ENCODE results near the gene CCDC192.

Gene CCDC192

DNA sequence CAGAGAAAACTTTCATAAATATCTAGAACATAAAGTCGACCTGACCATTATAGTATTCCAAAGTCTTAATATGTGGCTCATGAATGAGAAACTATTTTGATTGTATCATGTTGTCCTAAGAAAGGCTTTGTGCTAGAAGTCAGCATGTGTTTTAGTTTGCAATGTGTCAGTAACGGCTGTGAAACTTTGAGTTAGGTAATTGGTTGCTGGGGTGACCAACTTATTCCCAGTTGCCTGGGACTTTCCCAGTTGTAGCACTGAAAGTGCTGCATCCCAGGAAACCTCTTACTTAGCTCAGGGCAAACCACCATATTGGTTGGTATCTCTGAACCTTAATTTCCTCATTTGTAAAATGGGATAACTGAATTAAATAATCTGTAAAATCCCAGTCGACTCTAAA lies 265.8 kb downstream of the CCDC192 start:
- Histone ChIP-seq H4K91ac (ENCODE audit: low read length) (no peak overlapping the region), H2BK120ac (ENCODE audit: low read depth, low read length) (no peak overlapping the region), H3K79me1 (replicated peaks; ENCODE audit: low read length, poor library complexity, severe bottlenecking) (no peaks in the 10 kb centered on the region), H3K18ac (ENCODE audit: low read depth in 1 of 2, low read length in 2 of 2) (no peak overlapping the region), H3K27ac (ENCODE audit: low read length, poor library complexity, severe bottlenecking) (no peak overlapping the region), H2AFZ (ENCODE audit: low read depth, low read length) (no peak overlapping the region), H3K14ac (ENCODE audit: low read length in 2 of 2) (no peak overlapping the region), H2AK5ac (ENCODE audit: low read length, severe bottlenecking) (no peak overlapping the region), H3K4me1 (ENCODE audit: control insufficient read depth, insufficient read depth, low read depth, low read length) (no peaks in the 10 kb centered on the region), H3K9ac (ENCODE audit: low read length) (no peak overlapping the region), H2BK15ac (ENCODE audit: low read depth, poor library complexity, severe bottlenecking) (no peak overlapping the region), H3K4me2 (ENCODE audit: low read length, poor library complexity, severe bottlenecking) (no peak overlapping the region), H2BK12ac (ENCODE audit: low read length in 2 of 2) (no peak overlapping the region), H2BK5ac (ENCODE audit: low read depth, low read length, poor library complexity, severe bottlenecking) (no peak overlapping the region), H3K4ac (ENCODE audit: low read depth in 1 of 2, low read length in 2 of 2) (no peak overlapping the region), H3K4me3 (ENCODE audit: insufficient read depth in 1 of 2, low read depth in 1 of 2, low read length in 2 of 2) (no peak overlapping the region), H3K36me3 (ENCODE audit: control insufficient read depth in 1 of 2, insufficient read depth in 2 of 2, low read depth in 1 of 2, low read length in 2 of 2) (peaks cover 7 to 9% of the 10 kb centered on the region in 2 experiments), H3K27me3 (ENCODE audit: control insufficient read depth in 1 of 2, insufficient read depth in 1 of 2, low read length in 2 of 2) (no peaks in the 10 kb centered on the region), H3K23ac (ENCODE audit: low read length in 2 of 2) (no peak overlapping the region), H3K9me3 (ENCODE audit: control insufficient read depth, low read length) (no peaks in the 10 kb centered on the region), H4K8ac (ENCODE audit: low read length) (no peak overlapping the region)
- DNase-seq: no peak
- 94% methylated on average over 2 of the region's 3 CpGs for WGBS

DNA sequence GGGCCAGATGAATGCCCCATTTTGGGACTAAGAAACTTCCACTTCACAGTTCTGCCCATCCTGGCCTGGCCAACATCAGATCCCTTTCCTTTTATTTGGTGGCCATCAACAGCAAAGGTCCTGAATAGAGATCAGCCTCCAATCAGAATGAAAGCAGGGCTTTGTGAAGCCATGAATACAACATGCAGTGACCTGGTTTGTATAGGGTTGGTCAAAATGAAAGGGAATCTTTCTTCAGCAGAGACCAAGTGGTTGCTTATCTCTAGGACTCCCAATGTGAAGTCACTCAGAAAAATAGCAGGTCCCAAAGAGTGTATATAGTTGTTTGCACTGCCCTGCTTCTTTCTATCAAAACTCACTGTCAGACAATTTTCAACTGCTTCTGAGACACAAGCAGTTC lies 266.5 kb downstream of the CCDC192 start:
- no peak overlapping the region for H4K91ac ChIP-seq (ENCODE audit: low read length)
- H3K27me3 ChIP-seq (ENCODE audit: control insufficient read depth in 1 of 2, insufficient read depth in 1 of 2, low read length in 2 of 2): no peaks in the 10 kb centered on the region
- no peak overlapping the region for H3K4me2 ChIP-seq (ENCODE audit: low read length, poor library complexity, severe bottlenecking)
- no peaks in the 10 kb centered on the region for H3K9me3 ChIP-seq (ENCODE audit: control insufficient read depth, low read length)
- no peak overlapping the region for H2BK5ac ChIP-seq (ENCODE audit: low read depth, low read length, poor library complexity, severe bottlenecking)
- no peak overlapping the region for H2BK12ac ChIP-seq (ENCODE audit: low read length in 2 of 2)
- no peaks in the 10 kb centered on the region for H3K79me1 ChIP-seq (replicated peaks; ENCODE audit: low read length, poor library complexity, severe bottlenecking)
- H2AFZ ChIP-seq (ENCODE audit: low read depth, low read length): no peak overlapping the region
- no peak overlapping the region for H2BK15ac ChIP-seq (ENCODE audit: low read depth, poor library complexity, severe bottlenecking)
- no peak overlapping the region for H3K4me3 ChIP-seq (ENCODE audit: insufficient read depth in 1 of 2, low read depth in 1 of 2, low read length in 2 of 2)
- no peak overlapping the region for H3K9ac ChIP-seq (ENCODE audit: low read length)
- H2AK5ac ChIP-seq (ENCODE audit: low read length, severe bottlenecking): no peak overlapping the region
- H3K23ac ChIP-seq (ENCODE audit: low read length in 2 of 2): no peak overlapping the region
- peaks cover 7 to 9% of the 10 kb centered on the region in 2 experiments for H3K36me3 ChIP-seq (ENCODE audit: control insufficient read depth in 1 of 2, insufficient read depth in 2 of 2, low read depth in 1 of 2, low read length in 2 of 2)
- no peak overlapping the region for H4K8ac ChIP-seq (ENCODE audit: low read length)
- no peak for DNase-seq
- H3K18ac ChIP-seq (ENCODE audit: low read depth in 1 of 2, low read length in 2 of 2): no peak overlapping the region
- no peak overlapping the region for H2BK120ac ChIP-seq (ENCODE audit: low read depth, low read length)
- H3K27ac ChIP-seq (ENCODE audit: low read length, poor library complexity, severe bottlenecking): no peak overlapping the region
- no peak overlapping the region for H3K14ac ChIP-seq (ENCODE audit: low read length in 2 of 2)
- no peak overlapping the region for H3K4ac ChIP-seq (ENCODE audit: low read depth in 1 of 2, low read length in 2 of 2)
- no peaks in the 10 kb centered on the region for H3K4me1 ChIP-seq (ENCODE audit: control insufficient read depth, insufficient read depth, low read depth, low read length)

DNA sequence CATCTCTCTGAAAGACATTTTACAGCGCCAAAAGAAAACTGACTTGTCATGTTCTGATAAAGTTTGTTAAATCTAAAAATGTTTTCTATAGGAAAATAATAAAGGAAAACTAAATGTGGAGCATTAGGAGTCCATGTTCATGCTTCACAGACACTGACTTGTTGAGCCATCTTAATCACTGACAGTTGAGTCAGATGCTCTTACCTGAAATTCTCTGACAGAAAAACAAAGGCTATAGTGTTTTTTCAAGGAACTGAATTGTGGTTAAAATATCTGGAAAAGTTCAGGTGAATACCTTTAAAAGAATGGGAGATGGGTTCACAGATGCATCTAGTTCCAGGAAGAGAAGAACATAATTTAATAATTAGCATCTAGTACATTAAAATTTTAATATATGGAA lies 266.9 kb downstream of the CCDC192 start:
- Histone ChIP-seq H3K4me3 (ENCODE audit: insufficient read depth in 1 of 2, low read depth in 1 of 2, low read length in 2 of 2) (no peak overlapping the region), H3K9ac (ENCODE audit: low read length) (no peak overlapping the region), H2BK5ac (ENCODE audit: low read depth, low read length, poor library complexity, severe bottlenecking) (no peak overlapping the region), H3K9me3 (ENCODE audit: control insufficient read depth, low read length) (no peaks in the 10 kb centered on the region), H3K36me3 (ENCODE audit: control insufficient read depth in 1 of 2, insufficient read depth in 2 of 2, low read depth in 1 of 2, low read length in 2 of 2) (peaks cover 7 to 9% of the 10 kb centered on the region in 2 experiments), H2AK5ac (ENCODE audit: low read length, severe bottlenecking) (no peak overlapping the region), H2BK15ac (ENCODE audit: low read depth, poor library complexity, severe bottlenecking) (no peak overlapping the region), H3K18ac (ENCODE audit: low read depth in 1 of 2, low read length in 2 of 2) (no peak overlapping the region), H3K27ac (ENCODE audit: low read length, poor library complexity, severe bottlenecking) (no peak overlapping the region), H2BK120ac (ENCODE audit: low read depth, low read length) (no peak overlapping the region), H3K4me1 (ENCODE audit: control insufficient read depth, insufficient read depth, low read depth, low read length) (no peaks in the 10 kb centered on the region), H2AFZ (ENCODE audit: low read depth, low read length) (no peak overlapping the region), H3K4me2 (ENCODE audit: low read length, poor library complexity, severe bottlenecking) (no peak overlapping the region), H4K8ac (ENCODE audit: low read length) (no peak overlapping the region), H3K14ac (ENCODE audit: low read length in 2 of 2) (no peak overlapping the region), H3K79me1 (replicated peaks; ENCODE audit: low read length, poor library complexity, severe bottlenecking) (no peaks in the 10 kb centered on the region), H3K27me3 (ENCODE audit: control insufficient read depth in 1 of 2, insufficient read depth in 1 of 2, low read length in 2 of 2) (no peaks in the 10 kb centered on the region), H3K4ac (ENCODE audit: low read depth in 1 of 2, low read length in 2 of 2) (no peak overlapping the region), H4K91ac (ENCODE audit: low read length) (no peak overlapping the region), H2BK12ac (ENCODE audit: low read length in 2 of 2) (no peak overlapping the region), H3K23ac (ENCODE audit: low read length in 2 of 2) (no peak overlapping the region)
- DNase-seq: no peak
- no CpG with 5 or more reads among the region's 1 CpG for WGBS

DNA sequence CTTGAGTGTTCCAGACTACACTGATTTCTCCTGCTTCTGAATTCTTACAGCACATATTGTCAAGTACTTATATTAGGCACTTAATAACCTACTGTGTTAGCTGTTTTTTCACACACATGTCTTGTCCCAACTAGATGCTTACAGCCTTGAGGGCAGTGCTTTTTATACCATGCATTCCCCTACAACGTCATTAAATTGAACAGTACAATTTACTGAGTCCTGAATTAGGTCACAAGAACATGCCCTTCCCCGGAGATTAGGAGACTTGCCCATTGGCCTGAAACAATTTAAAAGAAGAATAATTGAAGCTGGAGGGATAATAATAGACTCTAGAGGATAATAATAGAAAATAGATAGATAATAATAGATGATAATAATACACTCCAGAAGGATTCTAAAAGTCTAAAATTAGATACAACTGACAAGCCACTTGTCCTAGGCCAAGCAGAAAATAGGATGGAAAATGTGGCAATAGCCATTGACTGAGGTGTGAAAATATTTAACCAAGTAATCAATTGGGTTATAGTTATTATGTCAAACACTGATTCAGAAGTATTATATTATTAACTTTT lies 267.7 kb downstream of the CCDC192 start:
- 80% methylated on average over 1 of the region's 2 CpGs for WGBS
- Histone ChIP-seq H3K4me3 (ENCODE audit: insufficient read depth in 1 of 2, low read depth in 1 of 2, low read length in 2 of 2) (no peak overlapping the region), H3K4me2 (ENCODE audit: low read length, poor library complexity, severe bottlenecking) (no peak overlapping the region)

More for the DNA sequence above, 267.7 kb downstream of the CCDC192 start:
- Histone ChIP-seq H2BK5ac (ENCODE audit: low read depth, low read length, poor library complexity, severe bottlenecking) (no peak overlapping the region), H3K18ac (ENCODE audit: low read depth in 1 of 2, low read length in 2 of 2) (no peak overlapping the region), H3K36me3 (ENCODE audit: control insufficient read depth in 1 of 2, insufficient read depth in 2 of 2, low read depth in 1 of 2, low read length in 2 of 2) (peaks cover 6% of the 10 kb centered on the region in 2 experiments), H2BK15ac (ENCODE audit: low read depth, poor library complexity, severe bottlenecking) (no peak overlapping the region), H3K23ac (ENCODE audit: low read length in 2 of 2) (no peak overlapping the region), H2BK12ac (ENCODE audit: low read length in 2 of 2) (no peak overlapping the region), H2BK120ac (ENCODE audit: low read depth, low read length) (no peak overlapping the region), H3K79me1 (replicated peaks; ENCODE audit: low read length, poor library complexity, severe bottlenecking) (no peaks in the 10 kb centered on the region), H3K9ac (ENCODE audit: low read length) (no peak overlapping the region), H3K27ac (ENCODE audit: low read length, poor library complexity, severe bottlenecking) (no peak overlapping the region), H4K8ac (ENCODE audit: low read length) (no peak overlapping the region), H3K14ac (ENCODE audit: low read length in 2 of 2) (no peak overlapping the region), H3K9me3 (ENCODE audit: control insufficient read depth, low read length) (no peaks in the 10 kb centered on the region), H2AK5ac (ENCODE audit: low read length, severe bottlenecking) (no peak overlapping the region), H3K27me3 (ENCODE audit: control insufficient read depth in 1 of 2, insufficient read depth in 1 of 2, low read length in 2 of 2) (no peaks in the 10 kb centered on the region), H4K91ac (ENCODE audit: low read length) (no peak overlapping the region), H3K4me1 (ENCODE audit: control insufficient read depth, insufficient read depth, low read depth, low read length) (no peaks in the 10 kb centered on the region), H3K4ac (ENCODE audit: low read depth in 1 of 2, low read length in 2 of 2) (no peak overlapping the region), H2AFZ (ENCODE audit: low read depth, low read length) (no peak overlapping the region)
- DNase-seq: no peak

Data from mesenchymal stem cell (in vitro differentiated cells and primary cell).